Breast epithelium (tissue), 3 donors: Measurements from ENCODE around the gene NLRP2B. TPM values are rescaled to one million over a fixed set of nuclear protein-coding genes. Genes with fewer than 3 reads are reported as not detected.

Experiments
- total RNA-seq, 3 donors: library from RNA; depleted of rRNA; stranded (reverse); fragments of >200 nt; gene quantifications; one replicate each; pipeline ENCODE4 v1.1.0, GENCODE V29; 2016

The NLRP2B gene
- total RNA-seq, 3 donors from 2014 or later: 0.16 to 0.73 (median 0.66) TPM

Other genes with a start within 250 kb of the NLRP2B start
- 10 to 100 TPM; 10.9 to 22.4 (median 11.8) TPM for gene ZXDB, start 88.2 kb downstream of the NLRP2B start, total RNA-seq
- 10 to 100 TPM in 1 of 3 donors, 1 to 10 TPM in 2; 6.9 to 13.2 (median 7.5) TPM for gene ZXDA, start 230.2 kb upstream of the NLRP2B start, total RNA-seq